K562 (cell line): ENCODE data around the gene MEIS2. TPM values are rescaled to one million over a fixed set of nuclear protein-coding genes. Genes with fewer than 3 reads are reported as not detected.

Experiments used
- CREB3 ChIP-seq: fragments of 450-650 bp; conservative IDR thresholded peaks from 2 replicates; pipeline ENCODE4 v1.6.1; 2016; ENCODE audit warnings: missing genetic modification characterization, low read depth, mild to moderate bottlenecking, missing compliant biosample characterization, moderate library complexity
- ESRRA ChIP-seq: fragments of 450-650 bp; IDR thresholded peaks from 2 replicates; pipeline ENCODE4 v1.6.1; 2014; ENCODE audit warnings: low read depth, mild to moderate bottlenecking, moderate library complexity, borderline replicate concordance
- ETV6 ChIP-seq, 3 experiments: fragments of 150-350 bp in 1 of 3; sonication (generic) in 1 of 3; formaldehyde crosslinking in 1 of 3; IDR thresholded peaks; 2 replicates each; pipeline versions ENCODE4 v1.6.1 to v1.8.0; 2014 to 2022; ENCODE audit warnings: borderline replicate concordance in 2 of 3, low read depth in 2 of 3, antibody characterized with exemption in 1 of 3, low read length in 1 of 3, mild to moderate bottlenecking in 1 of 3, missing genetic modification reagents in 1 of 3
- GTF3C2 ChIP-seq: IDR thresholded peaks from 3 replicates; pipeline ENCODE4 v1.6.1; 2011; ENCODE audit warnings: borderline replicate concordance, mild to moderate bottlenecking, moderate library complexity; ENCODE audit not compliant: insufficient read length; ENCODE audit errors: extremely low read depth
- LARP7 ChIP-seq: fragments of 450-650 bp; IDR thresholded peaks from 2 replicates; pipeline ENCODE4 v1.6.1; 2016
- MEF2D ChIP-seq: conservative IDR thresholded peaks from 2 replicates; pipeline ENCODE4 v1.6.1; 2016; ENCODE audit warnings: low read depth, missing genetic modification characterization, missing compliant biosample characterization
- POLR2H ChIP-seq: IDR thresholded peaks from 2 replicates; pipeline ENCODE4 v1.6.1; 2016; ENCODE audit warnings: missing genetic modification characterization, low read depth, mild to moderate bottlenecking, control low read depth, missing compliant biosample characterization, moderate library complexity
- PYGO2 ChIP-seq: fragments of 450-650 bp; IDR thresholded peaks from 2 replicates; pipeline ENCODE4 v1.6.1; 2016; ENCODE audit warnings: mild to moderate bottlenecking, missing genetic modification characterization, moderate library complexity, missing compliant biosample characterization
- SMAD2 ChIP-seq: fragments of 150-350 bp; IDR thresholded peaks from 2 replicates; pipeline ENCODE4 v1.6.1; 2014; ENCODE audit warnings: low read depth, mild to moderate bottlenecking, low read length
- SMARCA5 ChIP-seq: fragments of 450-650 bp; IDR thresholded peaks from 2 replicates; pipeline ENCODE4 v1.6.1; 2016
- SMARCE1 ChIP-seq: fragments of 450-650 bp; IDR thresholded peaks from 2 replicates; pipeline ENCODE4 v1.7.1; 2016; ENCODE audit warnings: mild to moderate bottlenecking
- SRSF9 ChIP-seq: fragments of 200-400 bp; formaldehyde crosslinking; IDR thresholded peaks from 2 replicates; pipeline ENCODE4 v1.6.1; 2017; ENCODE audit warnings: low read depth, low read length, borderline replicate concordance
- TRIM24 ChIP-seq, 2 experiments: fragments of 450-650 bp; IDR thresholded peaks; 2 replicates each; pipeline ENCODE4 v1.6.1; 2016
- ZBTB8A ChIP-seq: fragments of 450-650 bp; IDR thresholded peaks from 2 replicates; pipeline ENCODE4 v1.6.1; 2018; ENCODE audit warnings: mild to moderate bottlenecking, moderate library complexity; ENCODE audit not compliant: partially characterized antibody
- ZNF133 ChIP-seq: fragments of 250-450 bp; sonication (Bioruptor Pico); IDR thresholded peaks from 2 replicates; pipeline ENCODE4 v1.4.0; 2020; ENCODE audit warnings: mild to moderate bottlenecking
- ZNF184 ChIP-seq: sonication (generic); formaldehyde crosslinking; IDR thresholded peaks from 2 replicates; pipeline ENCODE4 v1.5.0; 2020; ENCODE audit warnings: missing genetic modification reagents
- ZNF398 ChIP-seq: fragments of 250-450 bp; sonication (Bioruptor Pico); IDR thresholded peaks from 2 replicates; pipeline ENCODE4 v1.8.0; 2021; ENCODE audit warnings: moderate library complexity, mild to moderate bottlenecking, inconsistent platforms
- ZNF436 ChIP-seq: fragments of 250-450, 450-650 bp; sonication (Bioruptor Pico); formaldehyde crosslinking; IDR thresholded peaks from 2 replicates; pipeline ENCODE4 v1.7.0; 2020; ENCODE audit warnings: mild to moderate bottlenecking
- ZNF584 ChIP-seq: fragments of 200-800 bp; sonication (Bioruptor generic); IDR thresholded peaks from 2 replicates; pipeline ENCODE4 v1.6.1; 2016; ENCODE audit warnings: low read depth, mild to moderate bottlenecking, missing genetic modification characterization, missing compliant biosample characterization
- ZNF668 ChIP-seq: fragments of 250-450 bp; sonication (Bioruptor Pico); IDR thresholded peaks from 2 replicates; pipeline ENCODE4 v1.8.0; 2022; ENCODE audit warnings: mild to moderate bottlenecking, inconsistent platforms
- ZNF76 ChIP-seq: fragments of 250-450 bp; sonication (Bioruptor Pico); IDR thresholded peaks from 2 replicates; pipeline ENCODE4 v1.4.0; 2020; ENCODE audit warnings: mild to moderate bottlenecking, moderate library complexity, borderline replicate concordance
- polyA plus RNA-seq, 8 experiments: library from polyadenylated mRNA; depleted of rRNA in 4 of 8; stranded (reverse) in 5 of 8; unstranded in 3 of 8; fragments of >200 nt; fragmentation: Nextera tagmentation in 2 of 8; fragmentation: Illumina TruSeq in 1 of 8; extraction: Ambion mirVana in 2 of 8; extraction: Trizol in 1 of 8; gene quantifications; 2 replicates each; pipeline versions ENCODE4 v1.2.1 to v1.2.3, GENCODE V29; 2011 to 2014; ENCODE audit warnings: inconsistent platforms in 1 of 8, missing spikeins in 1 of 8
- total RNA-seq, 7 experiments: library from RNA; depleted of rRNA in 6 of 7; stranded (reverse); fragments of >200 nt in 6 of 7; fragmentation: Illumina TruSeq in 2 of 7; extraction: Trizol in 2 of 7; gene quantifications; 2 replicates each; pipeline versions ENCODE4 v1.2.1 to v1.2.3, GENCODE V29; 2011 to 2021; ENCODE audit warnings: low replicate concordance in 1 of 7

Gene MEIS2
- total and polyA plus RNA-seq, 9 of the 15 experiments (the other 6 are each of a cell fraction or from before 2014, with no cell fraction given), result 7.5 to 64.2 (median 22.3) TPM

GRCh38 chr15:37104424-37104981 is 4.2 kb upstream of the MEIS2 start (continued):
- no peak for TF ChIP-seq TRIM24 (IDR thresholded peaks at IDR 0.05)
- peak; percentile 36; the same call in 1 of the 2 replicates for TF ChIP-seq SMARCE1
- no peak for TF ChIP-seq ZNF668 (CRISPR knock-in tag)
- no peak for TF ChIP-seq MEF2D
- no peak for TF ChIP-seq ZNF184
- no peak for TF ChIP-seq ZNF398 (CRISPR knock-in tag)
- TF ChIP-seq ETV6 (IDR thresholded peaks at IDR 0.05; ENCODE audit: borderline replicate concordance in 1 of 2, low read depth in 2 of 2, low read length in 1 of 2), result no peak
- TF ChIP-seq ETV6 (CRISPR knock-in tag; IDR thresholded peaks at IDR 0.05; ENCODE audit: borderline replicate concordance), result no peak
- no peak for TF ChIP-seq ZNF76 (CRISPR knock-in tag)
- TF ChIP-seq SRSF9, result no peak
- TF ChIP-seq POLR2H (tag), result no peak
- TF ChIP-seq ZNF584 (CRISPR knock-in tag), result no peak
- TF ChIP-seq ESRRA, result no peak
- TF ChIP-seq LARP7, result no peak
- no peak for TF ChIP-seq SMARCA5
- no peak for TF ChIP-seq ZBTB8A
- no peak for TF ChIP-seq ZNF133 (CRISPR knock-in tag)
- TF ChIP-seq CREB3 (tag), result no peak
- no peak for TF ChIP-seq SMAD2
- no peak for TF ChIP-seq ZNF436 (CRISPR knock-in tag)
- no peak for TF ChIP-seq GTF3C2
- no peak for TF ChIP-seq PYGO2
